ENCODE results near the gene NLRP9.

The NLRP9 gene

DNA sequence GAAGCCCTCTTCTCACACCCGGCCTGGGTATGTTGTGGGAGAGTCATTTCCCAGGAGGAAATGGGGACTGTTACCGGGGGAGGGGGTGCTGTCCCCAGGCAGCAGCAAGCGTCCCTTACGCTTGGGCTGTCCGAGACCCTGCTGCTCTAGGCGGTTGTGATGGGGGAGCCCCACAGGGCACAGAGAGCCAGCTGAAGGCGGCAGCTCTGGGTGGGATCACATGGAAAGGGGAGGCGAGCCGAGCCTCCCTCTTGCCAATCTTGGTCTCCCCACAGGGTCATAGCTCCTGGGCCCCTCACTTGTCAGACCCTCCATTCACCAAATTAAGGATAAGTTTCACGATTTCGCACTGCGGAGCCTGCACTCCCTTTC, 41.1 kb downstream of the NLRP9 start:
- Histone ChIP-seq H3K79me2 (ENCODE audit: control insufficient read depth, low read length) (no peaks in the 10 kb centered on the region), H3K4me2 (ENCODE audit: low read length) (no peak overlapping the region), H3K36me3 (ENCODE audit: control insufficient read depth, low read length) (peaks cover 75% of the 10 kb centered on the region), H3K4me3 (ENCODE audit: low read length) (no peak overlapping the region), H4K20me1 (ENCODE audit: control insufficient read depth, insufficient read depth, low read depth, low read length) (no peaks in the 10 kb centered on the region), H3K27me3 (ENCODE audit: control insufficient read depth, low read length) (no peaks in the 10 kb centered on the region), H3K9me2 (replicated peaks; ENCODE audit: control insufficient read depth, low read length) (no peaks in the 10 kb centered on the region), H3F3A (ENCODE audit: control insufficient read depth, insufficient read depth) (no peaks in the 10 kb centered on the region), H3K4me1 (ENCODE audit: control insufficient read depth, low read length) (no peaks in the 10 kb centered on the region), H3K9me3 (ENCODE audit: control insufficient read depth, insufficient read depth, low read length) (no peaks in the 10 kb centered on the region), H3K27ac (ENCODE audit: low read depth, low read length) (no peak overlapping the region)
- TF ChIP-seq, protein P1, sequence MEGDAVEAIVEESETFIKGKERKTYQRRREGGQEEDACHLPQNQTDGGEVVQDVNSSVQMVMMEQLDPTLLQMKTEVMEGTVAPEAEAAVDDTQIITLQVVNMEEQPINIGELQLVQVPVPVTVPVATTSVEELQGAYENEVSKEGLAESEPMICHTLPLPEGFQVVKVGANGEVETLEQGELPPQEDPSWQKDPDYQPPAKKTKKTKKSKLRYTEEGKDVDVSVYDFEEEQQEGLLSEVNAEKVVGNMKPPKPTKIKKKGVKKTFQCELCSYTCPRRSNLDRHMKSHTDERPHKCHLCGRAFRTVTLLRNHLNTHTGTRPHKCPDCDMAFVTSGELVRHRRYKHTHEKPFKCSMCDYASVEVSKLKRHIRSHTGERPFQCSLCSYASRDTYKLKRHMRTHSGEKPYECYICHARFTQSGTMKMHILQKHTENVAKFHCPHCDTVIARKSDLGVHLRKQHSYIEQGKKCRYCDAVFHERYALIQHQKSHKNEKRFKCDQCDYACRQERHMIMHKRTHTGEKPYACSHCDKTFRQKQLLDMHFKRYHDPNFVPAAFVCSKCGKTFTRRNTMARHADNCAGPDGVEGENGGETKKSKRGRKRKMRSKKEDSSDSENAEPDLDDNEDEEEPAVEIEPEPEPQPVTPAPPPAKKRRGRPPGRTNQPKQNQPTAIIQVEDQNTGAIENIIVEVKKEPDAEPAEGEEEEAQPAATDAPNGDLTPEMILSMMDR (IDR thresholded peaks at IDR 0.05; ENCODE audit: low read depth, low read length, poor library complexity, severe bottlenecking): no peak
- TF ChIP-seq EZH2phosphoT487 (IDR thresholded peaks at IDR 0.05; ENCODE audit: borderline replicate concordance, low read length): no peak

DNA sequence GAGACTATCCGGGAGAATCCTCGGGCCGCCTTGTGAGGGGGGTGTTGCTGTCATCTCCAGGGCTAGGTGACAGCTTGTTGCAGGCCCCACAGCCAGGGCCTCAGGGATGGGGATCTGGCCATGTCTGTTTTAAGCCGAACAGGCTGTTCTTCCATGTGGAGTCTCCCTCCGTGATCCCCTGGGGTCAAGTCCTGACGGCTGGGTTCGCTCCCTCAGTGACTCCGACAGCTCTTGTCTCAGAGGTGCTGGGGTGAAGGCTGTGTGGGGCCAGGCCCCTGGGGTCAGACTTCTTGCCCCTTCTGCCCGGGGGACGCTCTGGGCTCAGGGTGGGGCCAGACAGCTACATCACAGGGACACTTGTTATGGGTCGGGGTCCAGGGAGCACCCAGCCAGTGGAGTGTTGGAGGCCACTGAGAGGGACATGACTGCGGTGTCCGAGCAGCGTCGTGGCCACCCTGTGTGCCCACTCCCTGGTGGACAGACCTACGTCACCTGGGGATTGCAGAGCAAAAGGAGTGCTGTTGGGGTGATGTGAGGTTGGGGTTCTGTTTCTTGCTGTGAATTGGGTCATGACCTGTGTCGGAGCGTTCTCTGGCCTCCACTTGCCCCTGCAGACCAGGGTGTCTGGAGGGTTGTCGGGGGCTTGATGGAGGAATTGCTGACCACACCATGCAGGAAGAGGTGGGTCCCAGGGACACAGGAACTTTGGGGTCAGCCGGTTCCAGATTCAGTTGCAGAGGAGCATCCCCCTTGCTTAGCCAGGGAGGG, 41.7 kb downstream of the NLRP9 start:
- no peak overlapping the region for H3K4me2 ChIP-seq (ENCODE audit: low read length)
- H3K79me2 ChIP-seq (ENCODE audit: control insufficient read depth, low read length): no peaks in the 10 kb centered on the region
- no peaks in the 10 kb centered on the region for H3K9me3 ChIP-seq (ENCODE audit: control insufficient read depth, insufficient read depth, low read length)
- H4K20me1 ChIP-seq (ENCODE audit: control insufficient read depth, insufficient read depth, low read depth, low read length): no peaks in the 10 kb centered on the region
- H3K4me1 ChIP-seq (ENCODE audit: control insufficient read depth, low read length): no peaks in the 10 kb centered on the region
- peaks cover 81% of the 10 kb centered on the region for H3K36me3 ChIP-seq (ENCODE audit: control insufficient read depth, low read length)
- H3K27ac ChIP-seq (ENCODE audit: low read depth, low read length): no peak overlapping the region
- H3K9me2 ChIP-seq (replicated peaks; ENCODE audit: control insufficient read depth, low read length): no peaks in the 10 kb centered on the region
- no peak for TF ChIP-seq EZH2phosphoT487 (IDR thresholded peaks at IDR 0.05; ENCODE audit: borderline replicate concordance, low read length)
- TF ChIP-seq, protein P1 (IDR thresholded peaks at IDR 0.05; ENCODE audit: low read depth, low read length, poor library complexity, severe bottlenecking): no peak
- H3K4me3 ChIP-seq (ENCODE audit: low read length): no peak overlapping the region
- H3K27me3 ChIP-seq (ENCODE audit: control insufficient read depth, low read length): no peaks in the 10 kb centered on the region
- no peaks in the 10 kb centered on the region for H3F3A ChIP-seq (ENCODE audit: control insufficient read depth, insufficient read depth)

DNA sequence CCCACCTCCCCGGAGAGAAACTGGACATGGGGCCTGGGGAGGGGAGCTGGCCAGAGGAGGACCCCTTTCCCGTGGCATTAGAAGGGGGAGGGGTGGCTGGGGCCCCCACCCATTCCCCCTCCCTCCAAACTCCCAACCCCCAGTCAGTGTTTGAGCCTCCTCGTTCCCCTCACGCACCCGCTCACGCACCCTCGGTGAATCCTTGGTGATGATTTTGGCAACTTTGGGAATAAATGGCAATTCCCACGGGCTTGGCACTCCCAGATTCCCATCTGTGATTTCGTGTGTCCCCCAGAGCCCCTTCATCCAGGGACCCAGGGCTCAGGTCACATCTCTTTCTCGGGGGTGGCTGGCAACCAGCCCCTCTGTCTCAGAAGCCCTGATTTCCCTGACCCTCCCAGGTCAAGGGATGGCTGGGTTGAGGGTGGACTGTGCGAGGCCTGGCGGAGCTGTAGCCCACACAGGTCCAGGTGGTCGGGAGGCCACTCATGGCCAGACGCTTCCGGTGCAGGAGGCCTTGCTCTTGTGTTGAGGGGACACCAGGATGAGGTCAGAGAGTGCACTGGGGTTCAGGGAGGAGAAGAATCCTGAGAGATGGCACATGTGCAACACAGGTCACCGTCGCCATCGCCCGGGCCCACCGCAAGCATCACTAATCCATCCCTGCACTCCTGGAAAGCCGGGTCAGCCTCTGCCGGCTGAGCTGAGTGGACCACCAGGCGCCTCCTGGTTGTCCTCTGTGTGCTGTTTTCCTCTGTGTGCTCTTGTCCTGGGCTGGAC, 42.5 kb downstream of the NLRP9 start:
- Histone ChIP-seq H3F3A (ENCODE audit: control insufficient read depth, insufficient read depth) (no peaks in the 10 kb centered on the region), H3K9me2 (replicated peaks; ENCODE audit: control insufficient read depth, low read length) (no peaks in the 10 kb centered on the region), H3K27me3 (ENCODE audit: control insufficient read depth, low read length) (no peaks in the 10 kb centered on the region), H3K27ac (ENCODE audit: low read depth, low read length) (no peak overlapping the region), H3K79me2 (ENCODE audit: control insufficient read depth, low read length) (no peaks in the 10 kb centered on the region), H4K20me1 (ENCODE audit: control insufficient read depth, insufficient read depth, low read depth, low read length) (no peaks in the 10 kb centered on the region), H3K4me2 (ENCODE audit: low read length) (no peak overlapping the region), H3K9me3 (ENCODE audit: control insufficient read depth, insufficient read depth, low read length) (no peaks in the 10 kb centered on the region), H3K4me1 (ENCODE audit: control insufficient read depth, low read length) (no peaks in the 10 kb centered on the region), H3K4me3 (ENCODE audit: low read length) (no peak overlapping the region), H3K36me3 (ENCODE audit: control insufficient read depth, low read length) (peaks cover 86% of the 10 kb centered on the region)
- no peak for TF ChIP-seq EZH2phosphoT487 (IDR thresholded peaks at IDR 0.05; ENCODE audit: borderline replicate concordance, low read length)
- TF ChIP-seq, protein P1 (IDR thresholded peaks at IDR 0.05; ENCODE audit: low read depth, low read length, poor library complexity, severe bottlenecking): no peak
